H9 (cell line): Measurements from ENCODE around the gene VWA3A. TPM values are rescaled to one million over a fixed set of nuclear protein-coding genes. Genes with fewer than 3 reads are reported as not detected.

ENCODE experiments used
- DNase-seq: peaks from one replicate; pipeline ENCODE4 v3.0.0-alpha.2; 2017
- H2AFZ ChIP-seq: one replicate; pipeline ENCODE4 v1.6.1; 2013; ENCODE audit warnings: mild to moderate bottlenecking, low read length, control low read depth, moderate library complexity
- H2AK5ac ChIP-seq: 2 replicates; pipeline ENCODE4 v1.6.1; 2013; ENCODE audit warnings: low read length, control low read depth, mixed read lengths; ENCODE audit not compliant: insufficient read length
- H2BK120ac ChIP-seq: one replicate; pipeline ENCODE4 v1.6.1; 2013; ENCODE audit warnings: low read depth, mild to moderate bottlenecking, low read length, control low read depth, inconsistent platforms; ENCODE audit not compliant: poor library complexity, severe bottlenecking
- H2BK12ac ChIP-seq: 2 replicates; pipeline ENCODE4 v1.6.1; 2013; ENCODE audit warnings: low read length, control low read depth, mixed read lengths, low read depth; ENCODE audit not compliant: insufficient read length
- H2BK15ac ChIP-seq: 2 replicates; pipeline ENCODE4 v1.6.1; 2013; ENCODE audit warnings: low read depth, low read length, control low read depth
- H2BK20ac ChIP-seq: one replicate; pipeline ENCODE4 v1.6.1; 2013; ENCODE audit warnings: low read depth, mild to moderate bottlenecking, low read length, control low read depth, inconsistent platforms; ENCODE audit not compliant: poor library complexity, severe bottlenecking
- H2BK5ac ChIP-seq: 2 replicates; pipeline ENCODE4 v1.6.1; 2013; ENCODE audit warnings: low read length, control low read depth, mixed read lengths; ENCODE audit not compliant: insufficient read length
- H3K14ac ChIP-seq: 2 replicates; pipeline ENCODE4 v1.6.1; 2013; ENCODE audit warnings: low read length, control low read depth; ENCODE audit not compliant: insufficient read depth
- H3K18ac ChIP-seq: 2 replicates; pipeline ENCODE4 v1.6.1; 2013; ENCODE audit warnings: low read depth, mild to moderate bottlenecking, mixed read lengths, low read length, control low read depth; ENCODE audit not compliant: insufficient read length
- H3K23ac ChIP-seq: 2 replicates; pipeline ENCODE4 v1.6.1; 2013; ENCODE audit warnings: low read length, control low read depth, mixed read lengths, low read depth; ENCODE audit not compliant: insufficient read length
- H3K23me2 ChIP-seq: 2 replicates; pipeline ENCODE4 v1.6.1; 2013; ENCODE audit warnings: low read depth, mild to moderate bottlenecking, mixed read lengths, low read length, control low read depth; ENCODE audit not compliant: insufficient read length, poor library complexity, severe bottlenecking
- H3K27ac ChIP-seq: 2 replicates; pipeline ENCODE4 v1.5.1; 2013; ENCODE audit warnings: low read length, control low read depth, mixed read lengths, low read depth; ENCODE audit not compliant: insufficient read length
- H3K27me3 ChIP-seq: 2 replicates; pipeline ENCODE4 v1.6.1; 2013; ENCODE audit warnings: low read length, control low read depth, inconsistent platforms; ENCODE audit not compliant: insufficient read depth
- H3K4ac ChIP-seq: 2 replicates; pipeline ENCODE4 v1.6.1; 2013; ENCODE audit warnings: low read depth, mild to moderate bottlenecking, control low read depth, inconsistent platforms, low read length, moderate library complexity
- H3K4me1 ChIP-seq: 2 replicates; pipeline ENCODE4 v1.6.1; 2013; ENCODE audit warnings: low read length, control low read depth, inconsistent platforms; ENCODE audit not compliant: insufficient read depth
- H3K4me2 ChIP-seq: 2 replicates; pipeline ENCODE4 v1.6.1; 2013; ENCODE audit warnings: low read length, control low read depth, mixed read lengths; ENCODE audit not compliant: insufficient read length, insufficient read depth
- H3K56ac ChIP-seq: 2 replicates; pipeline ENCODE4 v1.6.1; 2013; ENCODE audit warnings: low read depth, mild to moderate bottlenecking, mixed read lengths, low read length, control low read depth; ENCODE audit not compliant: insufficient read length
- H3K79me1 ChIP-seq: 2 replicates; pipeline ENCODE4 v1.6.1; 2013; ENCODE audit warnings: low read depth, mild to moderate bottlenecking, moderate library complexity, low read length, control low read depth, inconsistent platforms; ENCODE audit not compliant: insufficient read depth, poor library complexity, severe bottlenecking
- H3K79me2 ChIP-seq: 2 replicates; pipeline ENCODE4 v1.6.1; 2013; ENCODE audit warnings: low read length, control low read depth, inconsistent platforms; ENCODE audit not compliant: insufficient read depth
- H3K9ac ChIP-seq: 2 replicates; pipeline ENCODE4 v1.6.1; 2013; ENCODE audit warnings: low read length, control low read depth, mixed read lengths; ENCODE audit not compliant: insufficient read length; ENCODE audit errors: extremely low read depth
- H3K9me3 ChIP-seq: one replicate; pipeline ENCODE4 v1.6.1; 2013; ENCODE audit warnings: low read depth, low read length, inconsistent platforms; ENCODE audit not compliant: control insufficient read depth
- H3T11ph ChIP-seq: one replicate; pipeline ENCODE4 v1.6.1; 2013; ENCODE audit warnings: mild to moderate bottlenecking, low read length, control low read depth, inconsistent platforms
- H4K20me1 ChIP-seq: one replicate; pipeline ENCODE4 v1.6.1; 2013; ENCODE audit not compliant: control insufficient read depth, insufficient read length, insufficient read depth
- H4K5ac ChIP-seq: 2 replicates; pipeline ENCODE4 v1.6.1; 2013; ENCODE audit warnings: low read depth, mild to moderate bottlenecking, mixed read lengths, low read length, control low read depth; ENCODE audit not compliant: insufficient read length
- H4K8ac ChIP-seq: replicated peaks from 2 replicates; pipeline ENCODE4 v1.6.1; 2013; ENCODE audit warnings: low read length, control low read depth, mixed read lengths, low read depth; ENCODE audit not compliant: insufficient read length
- H4K91ac ChIP-seq: 2 replicates; pipeline ENCODE4 v1.6.1; 2013; ENCODE audit warnings: low read depth, mild to moderate bottlenecking, moderate library complexity, mixed read lengths, low read length, control low read depth; ENCODE audit not compliant: insufficient read length
- H3K27ac Mint-ChIP-seq, 3 experiments: 2 replicates in 2 of 3; 3 replicates in 1 of 3; pipeline ENCODE4 v1.8.0; 2020 to 2021; ENCODE audit warnings: mixed read lengths in 3 of 3, mild to moderate bottlenecking in 1 of 3, moderate library complexity in 1 of 3
- H3K27me3 Mint-ChIP-seq: 2 replicates; pipeline ENCODE4 v1.8.0; 2021; ENCODE audit warnings: low read depth, mild to moderate bottlenecking, moderate library complexity, mixed read lengths
- H3K36me3 Mint-ChIP-seq, 3 experiments: 2 replicates in 2 of 3; 3 replicates in 1 of 3; pipeline ENCODE4 v1.8.0; 2020 to 2021; ENCODE audit warnings: low read depth in 3 of 3, mixed read lengths in 3 of 3; ENCODE audit not compliant: insufficient read depth in 1 of 3
- H3K4me1 Mint-ChIP-seq, 2 experiments: 2 replicates each; pipeline ENCODE4 v1.8.0; 2020; ENCODE audit warnings: mixed read lengths in 2 of 2
- H3K4me3 Mint-ChIP-seq, 2 experiments: 2 replicates in 1 of 2; 3 replicates in 1 of 2; pipeline ENCODE4 v1.8.0; 2020 to 2021; ENCODE audit warnings: mild to moderate bottlenecking in 2 of 2, mixed read lengths in 2 of 2, moderate library complexity in 1 of 2
- H3K9me3 Mint-ChIP-seq, 2 experiments: 2 replicates in 1 of 2; 3 replicates in 1 of 2; pipeline ENCODE4 v1.8.0; 2020; ENCODE audit warnings: mild to moderate bottlenecking in 2 of 2, mixed read lengths in 2 of 2, moderate library complexity in 1 of 2
- CTCF ChIP-seq: fragments of 200-600 bp; sonication (generic); conservative IDR thresholded peaks from 3 replicates; pipeline ENCODE4 v1.8.0; 2021; ENCODE audit warnings: antibody characterized with exemption, mild to moderate bottlenecking
- WGBS: extraction: QIAGEN DNeasy Blood & Tissue Kit; methylation state at CpG from one replicate; pipeline ENCODE4 v1.1.7; 2013; ENCODE audit warnings: missing lambda C conversion rate, low lambda C conversion rate, mixed read lengths; ENCODE audit not compliant: insufficient read length; ENCODE audit errors: extremely low coverage; 5-methylcytosine and 5-hydroxymethylcytosine counted together
- total RNA-seq: library from RNA; stranded (reverse); gene quantifications from 2 replicates; pipeline ENCODE4 v1.2.1, GENCODE V29; 2021

Gene VWA3A
- total RNA-seq, 1 experiment from 2014 or later, result not detected

DNA sequence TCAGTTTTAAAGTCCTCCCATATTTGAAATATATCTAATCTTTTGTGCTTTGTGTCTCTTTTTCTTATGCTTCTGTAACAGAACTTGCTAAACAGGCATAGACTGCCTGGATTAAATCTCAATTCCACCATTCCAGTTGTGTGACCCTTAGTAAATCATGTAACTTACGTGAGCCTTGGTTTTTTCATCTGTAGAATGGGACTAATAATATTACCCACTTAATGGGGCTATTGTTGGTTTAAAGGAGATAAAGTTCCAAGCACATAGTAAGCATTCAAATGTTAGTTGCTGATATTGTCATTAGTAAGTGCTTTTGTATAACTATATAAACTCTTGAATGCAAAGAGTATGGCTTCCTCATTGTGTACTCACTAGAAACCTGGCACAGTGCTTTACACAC, 5.9 kb upstream of the VWA3A start:
- no peak for DNase-seq
- no peak overlapping the region for H3K4me3 Mint-ChIP-seq
- WGBS, result no CpG with 5 or more reads among the region's 1 CpG
- no peak overlapping the region for H2BK15ac ChIP-seq
- no peak overlapping the region for H3T11ph ChIP-seq
- H3K4me1 Mint-ChIP-seq, result no peaks in the 10 kb centered on the region
- H4K8ac ChIP-seq, result no peak overlapping the region
- no peak overlapping the region for H2BK5ac ChIP-seq
- H3K27ac ChIP-seq, result no peak overlapping the region
- no peak overlapping the region for H2AFZ ChIP-seq
- H3K14ac ChIP-seq, result no peak overlapping the region
- H3K4me1 ChIP-seq, result no peaks in the 10 kb centered on the region
- H3K36me3 Mint-ChIP-seq, result no peaks in the 10 kb centered on the region
- H3K9me3 ChIP-seq, result no peaks in the 10 kb centered on the region
- H4K20me1 ChIP-seq, result no peaks in the 10 kb centered on the region
- H3K4me2 ChIP-seq, result no peak overlapping the region
- H3K4ac ChIP-seq, result no peak overlapping the region
- H3K79me2 ChIP-seq, result no peaks in the 10 kb centered on the region
- H3K23ac ChIP-seq, result no peak overlapping the region
- no peaks in the 10 kb centered on the region for H3K79me1 ChIP-seq
- no peak overlapping the region for H3K56ac ChIP-seq
- H4K5ac ChIP-seq, result no peak overlapping the region
- no peak for TF ChIP-seq CTCF
- H3K23me2 ChIP-seq, result no peaks in the 10 kb centered on the region
- no peaks in the 10 kb centered on the region for H3K9me3 Mint-ChIP-seq
- H3K27me3 Mint-ChIP-seq, result no peaks in the 10 kb centered on the region; the same call in 1 of the 2 replicates
- H3K27ac Mint-ChIP-seq, result no peak overlapping the region
- no peak overlapping the region for H4K91ac ChIP-seq
- H2BK12ac ChIP-seq, result no peak overlapping the region
- no peak overlapping the region for H3K9ac ChIP-seq
- H3K27me3 ChIP-seq, result no peaks in the 10 kb centered on the region
- no peak overlapping the region for H2BK120ac ChIP-seq
- no peak overlapping the region for H2BK20ac ChIP-seq
- H2AK5ac ChIP-seq, result no peak overlapping the region
- H3K18ac ChIP-seq, result no peak overlapping the region
